HEK293 (cell line): Measurements from ENCODE around the gene TRAPPC12.

Source experiments
- CTCF ChIA-PET: fragments of 350-600 bp; formaldehyde crosslinking; extraction: SDS; loops from one replicate; lab custom pipeline; 2021; ENCODE audit warnings: antibody characterized with exemption; lab: Yijun Ruan, JAX
- POLR2A ChIA-PET: fragments of 300-600 bp; formaldehyde crosslinking; extraction: SDS; loops from one replicate; lab custom pipeline; 2020; ENCODE audit warnings: antibody characterized with exemption, inconsistent platforms; lab: Yijun Ruan, JAX
- H3K27ac ChIP-seq: fragments of 200-500 bp; sonication (Bioruptor generic); 2 replicates; pipeline ENCODE4 v1.5.1; 2014; ENCODE audit warnings: low read depth, low read length, control low read depth, inconsistent platforms; ENCODE audit errors: extremely low read depth
- H3K36me3 ChIP-seq, 2 experiments: fragments of 200-500 bp in 1 of 2; sonication (Bioruptor generic) in 1 of 2; 1 replicate in 1 of 2; 2 replicates in 1 of 2; pipeline ENCODE4 v1.5.1; 2014 to 2017; ENCODE audit warnings: inconsistent platforms in 2 of 2, low read length in 2 of 2; ENCODE audit not compliant: control insufficient read depth in 2 of 2, insufficient read depth in 1 of 2
- H3K4me1 ChIP-seq: fragments of 200-500 bp; sonication (Bioruptor generic); 2 replicates; pipeline ENCODE4 v1.5.1; 2014; ENCODE audit warnings: mild to moderate bottlenecking, low read length, inconsistent platforms; ENCODE audit not compliant: control insufficient read depth, insufficient read depth
- H3K4me3 ChIP-seq: 2 replicates; pipeline ENCODE4 v1.5.1; 2011; ENCODE audit warnings: low read depth, mild to moderate bottlenecking, control low read depth, low read length, moderate library complexity
- H3K9me3 ChIP-seq: fragments of 200-500 bp; sonication (Bioruptor generic); 2 replicates; pipeline ENCODE4 v1.5.1; 2014; ENCODE audit warnings: low read depth, low read length, inconsistent platforms; ENCODE audit not compliant: control insufficient read depth, insufficient read depth
- GLIS2 ChIP-seq: fragments of 450-650 bp; formaldehyde crosslinking; IDR thresholded peaks from 2 replicates; pipeline ENCODE4 v1.5.1; 2016; ENCODE audit warnings: missing biosample characterization, missing genetic modification characterization
- SCRT2 ChIP-seq: fragments of 450-650 bp; formaldehyde crosslinking; IDR thresholded peaks from 2 replicates; pipeline ENCODE4 v1.5.1; 2016; ENCODE audit warnings: missing biosample characterization, missing genetic modification characterization
- ZFHX2 ChIP-seq: fragments of 450-650 bp; formaldehyde crosslinking; conservative IDR thresholded peaks from 2 replicates; pipeline ENCODE4 v1.5.1; 2016; ENCODE audit warnings: missing biosample characterization, missing genetic modification characterization
- ZFP41 ChIP-seq: fragments of 450-650 bp; formaldehyde crosslinking; IDR thresholded peaks from 2 replicates; pipeline ENCODE4 v1.5.1; 2016; ENCODE audit warnings: missing biosample characterization, missing genetic modification characterization, borderline replicate concordance
- ZNF138 ChIP-seq: fragments of 450-650 bp; formaldehyde crosslinking; IDR thresholded peaks from 2 replicates; pipeline ENCODE4 v1.5.1; 2016; ENCODE audit warnings: missing biosample characterization, missing genetic modification characterization, borderline replicate concordance
- ZNF157 ChIP-seq: fragments of 450-650 bp; formaldehyde crosslinking; IDR thresholded peaks from 2 replicates; pipeline ENCODE4 v1.5.1; 2016; ENCODE audit warnings: missing biosample characterization, missing genetic modification characterization
- ZNF184 ChIP-seq: fragments of 450-650 bp; IDR thresholded peaks from 2 replicates; pipeline ENCODE4 v1.5.1; 2018; ENCODE audit warnings: missing biosample characterization, mild to moderate bottlenecking, missing genetic modification characterization
- ZNF211 ChIP-seq: fragments of 450-650 bp; formaldehyde crosslinking; IDR thresholded peaks from 2 replicates; pipeline ENCODE4 v1.5.1; 2016; ENCODE audit warnings: low read depth, missing biosample characterization, missing genetic modification characterization
- ZNF223 ChIP-seq: fragments of 450-650 bp; formaldehyde crosslinking; IDR thresholded peaks from 2 replicates; pipeline ENCODE4 v1.5.1; 2016; ENCODE audit warnings: missing biosample characterization, missing genetic modification characterization
- ZNF266 ChIP-seq: fragments of 450-650 bp; formaldehyde crosslinking; IDR thresholded peaks from 2 replicates; pipeline ENCODE4 v1.5.1; 2016; ENCODE audit warnings: missing biosample characterization, missing genetic modification characterization, low read depth
- ZNF324 ChIP-seq: fragments of 450-650 bp; formaldehyde crosslinking; IDR thresholded peaks from 2 replicates; pipeline ENCODE4 v1.5.1; 2016; ENCODE audit warnings: missing biosample characterization, missing genetic modification characterization
- ZNF366 ChIP-seq: fragments of 450-650 bp; formaldehyde crosslinking; conservative IDR thresholded peaks from 2 replicates; pipeline ENCODE4 v1.5.1; 2016; ENCODE audit warnings: missing biosample characterization, missing genetic modification characterization
- ZNF473 ChIP-seq: fragments of 450-650 bp; formaldehyde crosslinking; IDR thresholded peaks from 2 replicates; pipeline ENCODE4 v1.5.1; 2017; ENCODE audit warnings: missing biosample characterization, missing genetic modification characterization
- ZNF510 ChIP-seq: fragments of 450-650 bp; formaldehyde crosslinking; IDR thresholded peaks from 2 replicates; pipeline ENCODE4 v1.5.1; 2018; ENCODE audit warnings: mild to moderate bottlenecking, missing genetic modification characterization, missing biosample characterization; ENCODE audit not compliant: insufficient replicate concordance
- ZNF514 ChIP-seq: fragments of 450-650 bp; formaldehyde crosslinking; IDR thresholded peaks from 2 replicates; pipeline ENCODE4 v1.5.1; 2016; ENCODE audit warnings: missing biosample characterization, missing genetic modification characterization
- ZNF530 ChIP-seq: fragments of 450-650 bp; formaldehyde crosslinking; IDR thresholded peaks from 2 replicates; pipeline ENCODE4 v1.5.1; 2016; ENCODE audit warnings: low read depth, missing biosample characterization, missing genetic modification characterization
- ZNF549 ChIP-seq: fragments of 450-650 bp; IDR thresholded peaks from 2 replicates; pipeline ENCODE4 v1.5.1; 2018; ENCODE audit warnings: missing biosample characterization, missing genetic modification characterization, mild to moderate bottlenecking, inconsistent platforms, moderate library complexity
- ZNF610 ChIP-seq: fragments of 450-650 bp; formaldehyde crosslinking; IDR thresholded peaks from 2 replicates; pipeline ENCODE4 v1.5.1; 2016; ENCODE audit warnings: missing biosample characterization, missing genetic modification characterization, borderline replicate concordance
- ZNF654 ChIP-seq: fragments of 450-650 bp; formaldehyde crosslinking; IDR thresholded peaks from 2 replicates; pipeline ENCODE4 v1.5.1; 2016; ENCODE audit warnings: low read depth, missing biosample characterization, missing genetic modification characterization
- ZNF664 ChIP-seq: fragments of 450-650 bp; formaldehyde crosslinking; IDR thresholded peaks from 2 replicates; pipeline ENCODE4 v1.5.1; 2016; ENCODE audit warnings: missing biosample characterization, missing genetic modification characterization
- ZNF777 ChIP-seq: fragments of 450-650 bp; formaldehyde crosslinking; IDR thresholded peaks from 2 replicates; pipeline ENCODE4 v1.5.1; 2017; ENCODE audit warnings: missing biosample characterization, missing genetic modification characterization, borderline replicate concordance
- ZNF843 ChIP-seq: fragments of 450-650 bp; formaldehyde crosslinking; IDR thresholded peaks from 2 replicates; pipeline ENCODE4 v1.5.1; 2016; ENCODE audit warnings: missing biosample characterization, missing genetic modification characterization
- ZSCAN30 ChIP-seq: fragments of 450-650 bp; IDR thresholded peaks from 2 replicates; pipeline ENCODE4 v1.5.1; 2018; ENCODE audit warnings: missing biosample characterization, mild to moderate bottlenecking, missing genetic modification characterization, moderate library complexity
- TF ChIP-seq, protein P1 (sequence below): IDR thresholded peaks from 2 replicates; pipeline ENCODE4 v1.6.1; 2011; ENCODE audit warnings: mild to moderate bottlenecking, low read depth, low read length, borderline replicate concordance
- TF ChIP-seq, protein P2 (sequence below): fragments of 450-650 bp; formaldehyde crosslinking; IDR thresholded peaks from 2 replicates; pipeline ENCODE4 v1.5.1; 2016; ENCODE audit warnings: missing biosample characterization, missing genetic modification characterization
- TF ChIP-seq, protein P3 (sequence below): fragments of 450-650 bp; formaldehyde crosslinking; IDR thresholded peaks from 2 replicates; pipeline ENCODE4 v1.5.1; 2016; ENCODE audit warnings: missing biosample characterization, missing genetic modification characterization, low read depth
- TF ChIP-seq, protein P4 (sequence below): fragments of 450-650 bp; formaldehyde crosslinking; IDR thresholded peaks from 2 replicates; pipeline ENCODE4 v1.5.1; 2016; ENCODE audit warnings: missing biosample characterization, missing genetic modification characterization

The TRAPPC12 gene

DNA sequence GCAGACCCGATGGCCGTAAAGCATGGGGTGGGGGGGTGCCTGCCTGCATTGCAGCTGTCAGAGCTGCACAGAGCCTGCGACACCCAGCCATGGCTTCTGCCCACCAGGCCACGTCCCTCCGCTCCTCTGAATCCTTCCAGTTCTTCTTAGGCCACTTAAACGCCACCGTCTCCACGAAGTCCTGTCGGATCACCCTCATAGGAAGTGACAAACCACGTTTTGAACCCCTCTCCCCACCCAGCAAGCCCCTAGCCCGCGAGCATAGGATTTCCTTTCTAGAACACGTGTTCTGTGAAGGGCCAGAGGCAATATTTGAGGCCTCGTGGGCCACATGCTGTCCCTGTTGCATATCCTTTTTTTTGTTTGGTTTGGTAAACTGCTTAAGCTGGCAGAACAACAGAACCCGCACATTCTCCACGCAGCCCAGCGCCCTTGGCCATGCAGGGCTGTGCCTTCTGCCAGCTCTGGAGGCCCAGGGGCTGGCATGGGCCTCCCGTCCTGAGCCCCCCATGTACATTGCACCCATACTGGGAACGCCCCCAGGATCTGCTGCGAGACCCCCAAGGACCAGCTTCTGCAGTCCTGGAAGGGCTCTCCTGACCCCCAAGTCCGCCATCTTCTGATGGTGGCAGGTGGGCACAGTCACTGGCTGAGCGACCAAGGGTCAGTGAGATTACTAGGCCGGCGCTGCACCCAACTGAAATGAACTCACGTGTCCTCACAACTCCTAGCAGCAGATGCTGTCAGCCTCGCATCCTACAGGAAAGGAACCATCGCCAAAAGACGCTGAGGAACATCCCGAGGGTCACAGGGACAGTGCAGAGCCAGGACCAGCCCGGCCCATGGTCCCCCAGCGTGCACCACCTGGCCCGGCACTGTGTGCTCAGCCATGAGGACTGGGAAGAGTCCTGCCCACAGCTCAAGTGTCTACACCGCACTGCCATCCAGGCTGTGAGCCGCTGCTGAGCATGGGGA, 104.8 kb downstream of the TRAPPC12 start (continued):
- TF ChIP-seq ZNF266 (no peak), ZNF324 (tag by site-specific recombination) (no peak), ZNF610 (tag by site-specific recombination) (no peak), ZNF366 (tag by site-specific recombination) (no peak)

DNA sequence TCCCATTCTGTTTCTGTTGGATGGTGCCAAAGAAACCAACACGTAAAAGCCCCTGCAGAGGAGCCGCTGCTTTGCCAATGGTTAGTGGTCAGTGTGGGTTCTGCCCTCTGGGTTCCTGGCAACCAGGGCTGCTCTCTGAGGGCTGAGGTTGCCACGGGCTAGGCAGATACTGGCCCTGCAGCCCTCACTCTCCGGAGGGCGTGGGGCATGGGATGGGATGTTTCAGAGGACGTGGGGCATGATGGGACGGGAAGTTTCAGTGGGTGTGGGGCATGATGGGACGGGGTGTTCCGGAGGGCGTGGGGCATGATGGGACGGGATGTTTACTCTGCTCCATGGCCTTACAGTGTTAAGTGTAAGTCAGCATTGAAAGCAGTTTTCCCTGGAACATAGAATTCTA, 105.7 kb downstream of the TRAPPC12 start:
- Histone ChIP-seq H3K9me3 (no peaks in the 10 kb centered on the region), H3K27ac (no peak overlapping the region)
- POLR2A ChIA-PET, result no interaction called here
- CTCF ChIA-PET, result no interaction called here
- TF ChIP-seq ZNF184 (tag by site-specific recombination) (no peak), ZNF843 (tag by site-specific recombination) (no peak), ZFHX2 (tag by site-specific recombination) (no peak), ZFP41 (tag by site-specific recombination) (no peak), GLIS2 (no peak), ZNF654 (no peak), ZNF157 (tag by site-specific recombination) (no peak), ZNF549 (tag by site-specific recombination) (no peak), SCRT2 (tag by site-specific recombination) (no peak), ZNF514 (tag by site-specific recombination) (no peak), ZNF664 (tag by site-specific recombination) (no peak)
- TF ChIP-seq, protein P1, sequence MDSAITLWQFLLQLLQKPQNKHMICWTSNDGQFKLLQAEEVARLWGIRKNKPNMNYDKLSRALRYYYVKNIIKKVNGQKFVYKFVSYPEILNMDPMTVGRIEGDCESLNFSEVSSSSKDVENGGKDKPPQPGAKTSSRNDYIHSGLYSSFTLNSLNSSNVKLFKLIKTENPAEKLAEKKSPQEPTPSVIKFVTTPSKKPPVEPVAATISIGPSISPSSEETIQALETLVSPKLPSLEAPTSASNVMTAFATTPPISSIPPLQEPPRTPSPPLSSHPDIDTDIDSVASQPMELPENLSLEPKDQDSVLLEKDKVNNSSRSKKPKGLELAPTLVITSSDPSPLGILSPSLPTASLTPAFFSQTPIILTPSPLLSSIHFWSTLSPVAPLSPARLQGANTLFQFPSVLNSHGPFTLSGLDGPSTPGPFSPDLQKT, result no peak
- TF ChIP-seq, protein P2, sequence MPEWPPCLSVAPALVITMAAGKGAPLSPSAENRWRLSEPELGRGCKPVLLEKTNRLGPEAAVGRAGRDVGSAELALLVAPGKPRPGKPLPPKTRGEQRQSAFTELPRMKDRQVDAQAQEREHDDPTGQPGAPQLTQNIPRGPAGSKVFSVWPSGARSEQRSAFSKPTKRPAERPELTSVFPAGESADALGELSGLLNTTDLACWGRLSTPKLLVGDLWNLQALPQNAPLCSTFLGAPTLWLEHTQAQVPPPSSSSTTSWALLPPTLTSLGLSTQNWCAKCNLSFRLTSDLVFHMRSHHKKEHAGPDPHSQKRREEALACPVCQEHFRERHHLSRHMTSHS (tag by site-specific recombination), result no peak
- TF ChIP-seq, all 188 proteins: peak for 0
- H3K4me1 ChIP-seq, result no peaks in the 10 kb centered on the region
- no peak overlapping the region for H3K4me3 ChIP-seq
- H3K36me3 ChIP-seq, result no peaks in the 10 kb centered on the region

DNA sequence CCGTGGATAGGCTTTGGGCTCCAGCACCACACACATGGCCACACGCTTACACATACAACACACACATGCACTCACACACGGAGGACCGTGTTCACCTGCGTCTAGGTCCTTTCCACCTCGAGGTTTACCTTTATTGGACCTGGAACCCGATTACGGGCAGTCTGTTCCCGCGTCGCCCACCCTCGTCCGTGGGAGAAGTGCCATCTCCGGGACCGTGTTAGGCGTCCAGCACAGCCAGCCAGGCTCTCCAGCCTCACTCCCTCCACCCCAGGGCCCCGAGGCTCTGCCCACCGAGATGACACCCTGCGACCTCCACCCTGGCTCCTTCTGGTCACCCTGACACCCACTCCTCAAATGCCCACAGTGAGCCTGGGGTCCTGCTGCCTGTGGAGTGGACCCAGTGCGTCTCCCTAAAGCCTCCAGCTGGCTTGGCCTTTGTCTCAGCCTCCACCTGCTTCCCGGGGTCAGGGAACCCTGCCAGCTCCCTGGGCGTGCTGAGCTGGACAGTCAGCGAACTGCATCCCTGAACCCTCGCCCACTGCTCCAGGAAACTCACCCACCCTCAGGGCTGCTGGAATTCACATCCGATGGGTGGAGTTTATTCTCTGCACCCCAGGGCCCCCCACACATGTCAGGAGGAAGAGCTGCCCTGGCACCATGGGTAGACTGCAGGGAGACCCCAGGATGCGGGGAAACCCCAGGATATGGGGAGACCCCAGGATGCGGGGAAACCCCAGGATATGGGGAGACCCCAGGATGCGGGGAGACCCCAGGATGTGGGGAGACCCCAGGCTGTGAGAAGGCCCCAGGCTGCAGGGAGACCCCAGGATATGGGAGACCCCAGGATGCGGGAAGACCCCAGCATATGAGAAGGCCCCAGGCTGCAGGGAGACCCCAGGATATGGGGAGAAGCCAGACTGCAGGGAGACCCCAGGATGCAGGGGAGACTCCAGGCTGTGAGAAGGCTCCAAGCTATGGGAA, 106.8 kb downstream of the TRAPPC12 start:
- H3K27ac ChIP-seq, result no peak overlapping the region
- CTCF ChIA-PET, result no interaction called here
- no peak for TF ChIP-seq ZNF223 (tag by site-specific recombination)
- no peak for TF ChIP-seq ZNF530
- no peak for TF ChIP-seq ZSCAN30 (tag by site-specific recombination)
- TF ChIP-seq ZNF473 (tag by site-specific recombination), result no peak
- TF ChIP-seq, protein P3, sequence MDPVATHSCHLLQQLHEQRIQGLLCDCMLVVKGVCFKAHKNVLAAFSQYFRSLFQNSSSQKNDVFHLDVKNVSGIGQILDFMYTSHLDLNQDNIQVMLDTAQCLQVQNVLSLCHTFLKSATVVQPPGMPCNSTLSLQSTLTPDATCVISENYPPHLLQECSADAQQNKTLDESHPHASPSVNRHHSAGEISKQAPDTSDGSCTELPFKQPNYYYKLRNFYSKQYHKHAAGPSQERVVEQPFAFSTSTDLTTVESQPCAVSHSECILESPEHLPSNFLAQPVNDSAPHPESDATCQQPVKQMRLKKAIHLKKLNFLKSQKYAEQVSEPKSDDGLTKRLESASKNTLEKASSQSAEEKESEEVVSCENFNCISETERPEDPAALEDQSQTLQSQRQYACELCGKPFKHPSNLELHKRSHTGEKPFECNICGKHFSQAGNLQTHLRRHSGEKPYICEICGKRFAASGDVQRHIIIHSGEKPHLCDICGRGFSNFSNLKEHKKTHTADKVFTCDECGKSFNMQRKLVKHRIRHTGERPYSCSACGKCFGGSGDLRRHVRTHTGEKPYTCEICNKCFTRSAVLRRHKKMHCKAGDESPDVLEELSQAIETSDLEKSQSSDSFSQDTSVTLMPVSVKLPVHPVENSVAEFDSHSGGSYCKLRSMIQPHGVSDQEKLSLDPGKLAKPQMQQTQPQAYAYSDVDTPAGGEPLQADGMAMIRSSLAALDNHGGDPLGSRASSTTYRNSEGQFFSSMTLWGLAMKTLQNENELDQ (tag by site-specific recombination), result no peak
- TF ChIP-seq ZNF777 (tag by site-specific recombination), result no peak
- no peak for TF ChIP-seq ZNF211 (tag by site-specific recombination)
- TF ChIP-seq ZNF138 (tag by site-specific recombination), result no peak
- no peak for TF ChIP-seq ZNF510 (tag by site-specific recombination)
- TF ChIP-seq, protein P4, sequence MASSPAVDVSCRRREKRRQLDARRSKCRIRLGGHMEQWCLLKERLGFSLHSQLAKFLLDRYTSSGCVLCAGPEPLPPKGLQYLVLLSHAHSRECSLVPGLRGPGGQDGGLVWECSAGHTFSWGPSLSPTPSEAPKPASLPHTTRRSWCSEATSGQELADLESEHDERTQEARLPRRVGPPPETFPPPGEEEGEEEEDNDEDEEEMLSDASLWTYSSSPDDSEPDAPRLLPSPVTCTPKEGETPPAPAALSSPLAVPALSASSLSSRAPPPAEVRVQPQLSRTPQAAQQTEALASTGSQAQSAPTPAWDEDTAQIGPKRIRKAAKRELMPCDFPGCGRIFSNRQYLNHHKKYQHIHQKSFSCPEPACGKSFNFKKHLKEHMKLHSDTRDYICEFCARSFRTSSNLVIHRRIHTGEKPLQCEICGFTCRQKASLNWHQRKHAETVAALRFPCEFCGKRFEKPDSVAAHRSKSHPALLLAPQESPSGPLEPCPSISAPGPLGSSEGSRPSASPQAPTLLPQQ (tag by site-specific recombination), result no peak

More for the DNA sequence above, 106.8 kb downstream of the TRAPPC12 start:
- no peak overlapping the region for H3K4me3 ChIP-seq
- no peaks in the 10 kb centered on the region for H3K36me3 ChIP-seq
- no peaks in the 10 kb centered on the region for H3K4me1 ChIP-seq
- no peaks in the 10 kb centered on the region for H3K9me3 ChIP-seq
- POLR2A ChIA-PET, result no interaction called here
